Suprapubic skin (tissue), 3 donors: ENCODE data around the gene AP2S1.

Source experiments
- CTCF ChIP-seq, 2 donors: fragments of 200-600 bp in 1 of 2; fragments of 450-650 bp in 1 of 2; sonication (generic) in 1 of 2; IDR thresholded peaks; one replicate each; pipeline ENCODE4 v1.5.1; 2016 to 2019; ENCODE audit warnings: antibody characterized with exemption in 2 of 2, mild to moderate bottlenecking in 1 of 2, moderate library complexity in 1 of 2
- EP300 ChIP-seq: sonication (generic); formaldehyde crosslinking; IDR thresholded peaks from one replicate; pipeline ENCODE4 v1.6.1; 2017; ENCODE audit warnings: antibody characterized with exemption
- POLR2A ChIP-seq, 2 donors: fragments of 450-650 bp; IDR thresholded peaks; one replicate each; pipeline ENCODE4 v1.6.1; 2017; ENCODE audit warnings: antibody characterized with exemption in 2 of 2, mild to moderate bottlenecking in 2 of 2, moderate library complexity in 2 of 2

GRCh38 chr19:46862974-46863632 is 12.5 kb upstream of the AP2S1 start:
- TF ChIP-seq POLR2A (IDR thresholded peaks at IDR 0.05) (no peak), CTCF (IDR thresholded peaks at IDR 0.05) (no peak), EP300 (no peak)
